ENCODE measurements around the gene RCAN3.

- no peak for TF ChIP-seq SLC30A9 (CRISPR knock-in tag; IDR thresholded peaks at IDR 0.05)
- TF ChIP-seq CBFB (CRISPR knock-in tag; IDR thresholded peaks at IDR 0.05): no peak
- TF ChIP-seq ZNF785 (CRISPR knock-in tag; IDR thresholded peaks at IDR 0.05): no peak
- no peak for TF ChIP-seq POLR2AphosphoS5 (IDR thresholded peaks at IDR 0.05; ENCODE audit: control insufficient read depth, insufficient read depth, low read depth, low read length)
- no peak for TF ChIP-seq STAT5B (CRISPR knock-in tag; IDR thresholded peaks at IDR 0.05)
- TF ChIP-seq E2F1 (CRISPR knock-in tag; IDR thresholded peaks at IDR 0.05): no peak
- TF ChIP-seq, protein P1, sequence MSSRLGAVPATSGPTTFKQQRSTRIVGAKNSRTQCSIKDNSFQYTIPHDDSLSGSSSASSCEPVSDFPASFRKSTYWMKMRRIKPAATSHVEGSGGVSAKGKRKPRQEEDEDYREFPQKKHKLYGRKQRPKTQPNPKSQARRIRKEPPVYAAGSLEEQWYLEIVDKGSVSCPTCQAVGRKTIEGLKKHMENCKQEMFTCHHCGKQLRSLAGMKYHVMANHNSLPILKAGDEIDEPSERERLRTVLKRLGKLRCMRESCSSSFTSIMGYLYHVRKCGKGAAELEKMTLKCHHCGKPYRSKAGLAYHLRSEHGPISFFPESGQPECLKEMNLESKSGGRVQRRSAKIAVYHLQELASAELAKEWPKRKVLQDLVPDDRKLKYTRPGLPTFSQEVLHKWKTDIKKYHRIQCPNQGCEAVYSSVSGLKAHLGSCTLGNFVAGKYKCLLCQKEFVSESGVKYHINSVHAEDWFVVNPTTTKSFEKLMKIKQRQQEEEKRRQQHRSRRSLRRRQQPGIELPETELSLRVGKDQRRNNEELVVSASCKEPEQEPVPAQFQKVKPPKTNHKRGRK (tag; IDR thresholded peaks at IDR 0.05): no peak
- TF ChIP-seq KLF13 (tag; IDR thresholded peaks at IDR 0.05; ENCODE audit: borderline replicate concordance, low read depth): no peak
Observed at GRCh38 chr1:24468685-24469316, 33.8 kb upstream of the RCAN3 start.

Data from K562 (cell line).